Testis (tissue), 2 donors: ENCODE measurements around the gene KLK5.

Experiments
- POLR2A ChIP-seq: fragments of 450-650 bp; IDR thresholded peaks from one replicate; pipeline ENCODE4 v1.6.1; 2017; ENCODE audit warnings: antibody characterized with exemption, mild to moderate bottlenecking, moderate library complexity
- TF ChIP-seq, protein P1 (sequence below), 3 experiments: fragments of 450-650 bp in 2 of 3; fragments of 200-600 bp in 1 of 3; sonication (generic) in 1 of 3; IDR thresholded peaks; one replicate each; pipeline ENCODE4 v1.5.1; 2016 to 2019; ENCODE audit warnings: antibody characterized with exemption in 3 of 3, mild to moderate bottlenecking in 2 of 3, moderate library complexity in 1 of 3

GRCh38 chr19:50911206-50912101 lies 41.4 kb downstream of the KLK5 start, which contains the start of gene KLK4:
- TF ChIP-seq, protein P1, sequence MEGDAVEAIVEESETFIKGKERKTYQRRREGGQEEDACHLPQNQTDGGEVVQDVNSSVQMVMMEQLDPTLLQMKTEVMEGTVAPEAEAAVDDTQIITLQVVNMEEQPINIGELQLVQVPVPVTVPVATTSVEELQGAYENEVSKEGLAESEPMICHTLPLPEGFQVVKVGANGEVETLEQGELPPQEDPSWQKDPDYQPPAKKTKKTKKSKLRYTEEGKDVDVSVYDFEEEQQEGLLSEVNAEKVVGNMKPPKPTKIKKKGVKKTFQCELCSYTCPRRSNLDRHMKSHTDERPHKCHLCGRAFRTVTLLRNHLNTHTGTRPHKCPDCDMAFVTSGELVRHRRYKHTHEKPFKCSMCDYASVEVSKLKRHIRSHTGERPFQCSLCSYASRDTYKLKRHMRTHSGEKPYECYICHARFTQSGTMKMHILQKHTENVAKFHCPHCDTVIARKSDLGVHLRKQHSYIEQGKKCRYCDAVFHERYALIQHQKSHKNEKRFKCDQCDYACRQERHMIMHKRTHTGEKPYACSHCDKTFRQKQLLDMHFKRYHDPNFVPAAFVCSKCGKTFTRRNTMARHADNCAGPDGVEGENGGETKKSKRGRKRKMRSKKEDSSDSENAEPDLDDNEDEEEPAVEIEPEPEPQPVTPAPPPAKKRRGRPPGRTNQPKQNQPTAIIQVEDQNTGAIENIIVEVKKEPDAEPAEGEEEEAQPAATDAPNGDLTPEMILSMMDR (IDR thresholded peaks at IDR 0.05), result no peak
- TF ChIP-seq POLR2A, result no peak
